HG03025 (cell line): ENCODE data around the gene RBFOX2.
"Not testable (repeated sequence)": the region's sequence is repeated elsewhere in the genome, so short reads cannot be mapped to it uniquely, and the experiment has no call there.

Experiments
- ATAC-seq: cut with Tn5 transposase; IDR thresholded peaks from one replicate; pipeline ENCODE4 v1.9.1; 2021; ENCODE audit warnings: mild to moderate bottlenecking, moderate library complexity; ENCODE audit not compliant: unreplicated experiment, low FRiP score

Gene RBFOX2

DNA sequence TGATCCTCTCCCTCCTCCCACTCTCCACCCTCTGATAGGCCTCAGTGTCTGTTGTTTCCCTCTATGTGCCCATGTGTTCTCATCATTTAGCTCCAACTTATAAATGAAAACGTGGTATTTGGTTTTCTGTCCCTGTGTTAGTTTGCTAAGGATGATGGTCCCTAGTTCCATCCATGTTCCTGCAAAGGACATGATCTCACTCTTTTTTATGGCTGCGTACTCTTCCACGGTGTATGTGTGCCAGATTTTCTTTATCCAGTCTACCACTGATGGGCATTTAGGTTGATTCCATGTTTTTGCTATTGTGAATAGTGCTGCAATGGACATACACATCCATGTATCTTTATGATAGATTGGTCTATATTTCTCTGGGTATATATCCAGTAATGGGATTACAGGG lies 15.9 kb upstream of the RBFOX2 start:
- not testable (repeated sequence) for ATAC-seq

DNA sequence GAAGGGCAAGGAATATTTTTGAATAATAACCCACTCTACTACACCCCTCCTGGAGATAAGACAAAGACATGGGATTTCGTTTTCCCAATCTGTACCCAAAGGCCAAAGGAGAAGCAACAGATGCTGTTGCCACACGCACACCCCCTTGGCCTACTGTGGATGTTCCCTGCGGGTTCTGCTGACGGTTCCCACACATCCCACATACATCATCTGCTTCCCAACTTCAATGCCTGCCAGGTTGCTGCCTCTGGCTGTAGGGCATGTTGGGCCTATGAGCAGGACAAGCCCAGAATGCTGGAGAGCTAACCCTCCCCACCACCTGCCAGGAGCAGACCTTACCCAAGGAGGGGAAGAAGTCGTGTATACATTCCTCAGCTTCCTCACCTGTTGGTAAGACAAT lies 13.6 kb upstream of the RBFOX2 start:
- ATAC-seq: no peak

DNA sequence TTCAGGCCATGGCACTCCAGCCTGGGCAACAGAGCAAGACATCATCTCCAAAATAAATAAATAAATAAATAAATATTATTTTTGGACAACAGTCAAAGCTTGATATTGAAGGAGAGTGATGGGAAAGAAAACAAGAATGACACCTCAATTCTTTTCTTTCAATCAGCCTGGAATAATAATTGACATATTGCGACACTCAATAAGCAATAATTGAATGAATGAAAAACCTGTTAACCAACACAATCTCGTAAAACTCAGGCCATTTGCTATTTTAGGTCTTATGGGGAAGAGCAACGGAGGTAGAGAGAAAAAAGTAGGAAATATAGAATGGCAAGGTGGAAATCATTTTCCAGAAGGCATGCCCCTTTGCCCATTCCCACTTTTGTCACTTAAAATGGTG lies 10.5 kb upstream of the RBFOX2 start:
- ATAC-seq: no peak

DNA sequence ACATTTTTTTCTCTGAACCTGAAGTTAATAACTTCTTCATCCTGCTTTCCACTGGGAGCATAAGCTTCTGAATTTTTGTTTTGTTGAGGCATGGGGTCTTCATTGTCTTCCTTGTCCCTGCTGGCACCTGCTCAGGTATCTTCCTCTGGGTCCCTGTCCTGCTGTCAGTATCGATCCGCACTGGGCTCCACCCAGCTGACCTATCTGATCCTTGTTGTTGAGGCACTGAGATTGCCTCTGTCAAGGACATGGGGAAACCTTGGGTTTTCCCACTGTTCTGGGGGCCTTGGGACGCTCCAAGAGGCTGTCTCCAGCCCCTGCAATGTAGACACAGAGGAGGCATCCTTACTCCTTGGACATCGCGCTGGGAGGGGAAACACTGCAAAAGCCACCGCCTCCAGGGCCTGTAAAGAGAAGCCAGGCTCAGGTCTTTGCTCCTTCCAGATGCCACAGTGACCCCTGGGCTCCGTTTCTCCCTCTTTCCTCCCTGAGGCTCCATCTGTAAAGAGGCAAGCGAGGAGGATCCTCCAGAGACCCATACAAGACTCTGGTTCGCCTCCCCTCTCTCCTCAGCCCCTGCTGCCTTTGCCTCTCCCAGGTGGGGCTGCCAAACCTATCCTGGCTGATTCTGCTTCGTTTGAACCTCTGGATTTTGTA lies 8.6 kb upstream of the RBFOX2 start:
- no peak for ATAC-seq

DNA sequence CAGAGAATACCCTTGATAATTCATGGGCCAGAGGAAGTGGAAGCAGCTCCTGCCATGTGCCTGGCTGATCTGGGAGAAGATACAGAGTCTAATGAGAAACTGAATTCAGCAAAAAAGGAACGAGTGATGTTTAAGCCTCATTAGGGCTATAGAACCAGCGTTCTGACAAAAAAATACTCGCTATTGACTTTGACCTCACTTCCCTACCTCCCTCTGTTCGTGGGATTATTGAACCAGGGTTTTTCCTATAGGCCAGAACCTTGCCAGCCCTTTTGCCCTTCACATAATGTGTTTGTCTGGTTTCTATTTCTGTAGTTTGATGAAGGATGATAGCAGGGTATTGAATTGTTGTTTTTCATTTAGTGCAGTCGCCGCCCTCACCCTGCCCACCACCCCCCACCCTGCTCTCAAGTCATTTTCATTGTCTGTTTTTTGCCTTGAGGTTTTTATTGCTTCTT lies 7.6 kb upstream of the RBFOX2 start:
- no peak for ATAC-seq

DNA sequence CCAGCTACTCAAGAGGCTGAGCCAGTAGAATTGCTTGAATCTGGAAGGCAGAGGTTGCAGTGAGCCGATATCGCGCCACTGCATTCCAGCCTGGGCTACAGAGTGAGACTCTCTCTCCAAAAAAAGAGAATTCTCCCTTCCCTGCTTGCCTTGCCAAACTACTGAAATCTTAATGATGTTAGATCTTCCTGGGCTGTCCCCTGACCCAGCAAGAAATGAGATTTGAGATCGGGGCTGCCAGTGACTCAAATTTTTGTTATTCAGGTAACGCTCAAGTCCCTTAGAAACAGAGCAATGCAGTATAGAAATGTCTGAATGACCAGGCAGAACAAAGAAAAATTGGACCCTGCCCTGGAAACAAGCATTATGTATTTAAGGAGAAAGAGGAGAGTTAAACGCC lies 4.0 kb upstream of the RBFOX2 start:
- ATAC-seq: no peak

DNA sequence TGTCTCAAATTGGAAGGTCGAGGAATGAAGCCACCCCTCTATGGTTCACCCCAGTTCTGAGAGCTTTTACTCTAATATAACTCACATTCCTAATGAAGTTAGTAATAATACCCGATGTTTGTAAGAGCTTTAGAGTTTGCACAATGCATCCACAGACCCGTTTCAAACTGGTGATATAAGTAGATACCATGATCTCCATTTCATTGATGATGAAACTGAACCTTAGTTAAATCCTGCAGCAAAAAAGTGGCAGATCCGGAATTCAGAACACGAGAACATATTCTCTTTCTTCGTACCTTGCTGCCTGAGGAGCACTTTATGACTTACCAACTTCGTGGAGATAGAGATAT lies 757 bp upstream of the RBFOX2 start:
- ATAC-seq: no peak

DNA sequence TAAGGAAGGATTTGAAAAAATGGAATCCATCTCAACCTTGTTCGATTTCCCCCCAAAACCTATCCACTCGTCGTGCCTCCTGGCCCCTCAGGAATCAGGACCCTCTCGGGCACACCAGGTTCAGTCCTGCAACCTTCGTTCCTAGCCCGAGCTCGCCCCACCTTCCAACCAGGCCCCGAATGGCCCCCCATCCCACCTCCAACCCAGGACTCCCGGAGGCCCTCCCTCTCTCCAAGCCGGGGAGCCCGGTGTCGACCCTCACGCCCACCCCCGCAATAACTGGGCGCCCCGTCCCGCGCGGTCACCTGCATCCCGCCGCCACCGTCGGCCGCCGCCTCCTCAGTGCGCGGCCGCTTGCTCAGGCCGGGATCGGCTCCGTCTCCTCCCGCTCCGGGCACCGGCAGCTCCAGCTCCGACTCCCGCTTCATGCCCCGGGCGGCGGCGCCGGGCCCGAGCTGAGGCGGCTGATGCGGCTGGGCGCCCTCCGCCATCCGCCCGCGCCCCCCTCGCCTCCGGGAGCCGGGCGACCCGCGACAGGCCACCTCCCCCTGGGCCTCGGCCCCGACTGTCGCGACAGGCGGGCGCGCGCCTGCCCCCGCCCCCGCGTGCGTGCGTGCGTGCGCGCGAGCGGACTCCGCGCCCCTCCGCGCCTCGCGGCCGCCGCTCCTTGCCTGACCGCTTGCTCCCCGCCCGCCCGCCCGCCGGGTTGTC lies 534 bp downstream of the RBFOX2 start:
- ATAC-seq: no peak

DNA sequence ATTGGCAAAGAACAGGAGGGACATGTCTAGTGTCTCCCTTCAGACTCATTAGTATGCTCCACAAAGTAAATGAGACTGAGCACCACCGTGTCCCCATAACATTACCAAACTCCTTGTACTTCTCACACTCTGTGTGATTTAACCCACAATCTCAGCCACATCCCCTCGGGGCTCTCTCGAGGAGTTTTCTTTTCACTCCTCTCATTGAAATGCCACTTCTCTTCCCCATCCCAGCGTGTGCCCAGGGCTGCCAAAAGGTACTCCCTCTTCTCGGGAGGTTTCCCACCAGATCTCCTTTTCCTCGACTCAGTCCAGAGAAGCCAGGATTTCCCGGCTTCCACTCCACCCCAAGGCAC lies 1.1 kb downstream of the RBFOX2 start:
- ATAC-seq: no peak

DNA sequence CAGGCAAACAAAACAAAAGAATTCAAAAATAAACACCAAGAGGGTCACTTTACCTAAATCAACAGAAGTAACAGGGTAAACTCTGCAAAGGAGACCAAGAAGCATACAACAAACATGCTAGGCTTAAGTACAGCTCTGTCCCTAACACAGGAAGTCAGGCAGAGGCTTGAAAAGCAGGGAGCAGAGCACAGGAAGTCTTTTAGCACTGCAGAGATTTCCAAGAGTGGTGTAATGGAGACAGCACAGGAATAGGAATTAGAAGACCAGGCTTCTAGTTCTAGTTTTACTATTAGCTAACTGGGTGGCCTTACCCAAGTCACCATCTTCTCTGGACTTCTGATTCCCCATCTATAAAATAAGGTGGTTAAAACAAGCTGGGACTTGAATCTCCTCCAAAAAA lies 1.9 kb downstream of the RBFOX2 start:
- no peak for ATAC-seq

DNA sequence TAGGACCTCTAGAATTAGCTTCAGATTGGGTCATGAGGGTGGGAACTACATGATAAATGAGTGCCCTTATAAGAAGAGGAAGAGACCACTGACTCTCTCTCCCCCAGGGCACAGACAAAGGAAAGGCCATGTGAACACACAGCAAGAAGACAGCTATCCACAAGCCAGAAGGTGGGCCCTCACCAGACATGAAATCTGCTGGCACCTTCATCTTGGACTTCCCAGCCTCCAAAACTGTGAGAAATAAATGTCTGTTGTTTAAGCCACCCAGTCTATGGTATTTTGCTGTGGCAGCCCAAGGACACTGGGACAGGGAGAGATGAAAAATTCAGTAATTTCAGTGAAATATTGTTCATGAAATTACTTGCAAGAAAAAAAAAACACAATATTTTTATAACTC lies 5.9 kb downstream of the RBFOX2 start:
- no peak for ATAC-seq

DNA sequence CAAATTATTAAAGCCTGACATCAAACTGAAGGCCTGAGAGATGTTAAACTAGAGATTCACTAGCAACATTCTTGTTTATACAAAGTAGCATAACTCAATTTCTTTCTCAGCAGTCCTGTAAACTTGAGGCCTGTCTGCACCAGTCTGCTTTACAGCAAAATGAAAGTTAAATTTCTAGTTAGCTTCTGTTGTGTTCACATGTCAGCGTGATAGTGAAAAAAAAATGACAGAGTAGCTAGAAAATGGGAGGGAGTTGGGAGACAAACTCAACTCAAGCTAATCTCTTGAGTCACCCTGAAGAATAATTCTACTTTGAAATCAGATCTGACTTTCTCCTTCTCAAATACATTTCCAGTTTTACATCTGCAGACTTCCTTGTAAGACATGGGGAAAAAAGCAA lies 6.5 kb downstream of the RBFOX2 start:
- ATAC-seq: no peak

DNA sequence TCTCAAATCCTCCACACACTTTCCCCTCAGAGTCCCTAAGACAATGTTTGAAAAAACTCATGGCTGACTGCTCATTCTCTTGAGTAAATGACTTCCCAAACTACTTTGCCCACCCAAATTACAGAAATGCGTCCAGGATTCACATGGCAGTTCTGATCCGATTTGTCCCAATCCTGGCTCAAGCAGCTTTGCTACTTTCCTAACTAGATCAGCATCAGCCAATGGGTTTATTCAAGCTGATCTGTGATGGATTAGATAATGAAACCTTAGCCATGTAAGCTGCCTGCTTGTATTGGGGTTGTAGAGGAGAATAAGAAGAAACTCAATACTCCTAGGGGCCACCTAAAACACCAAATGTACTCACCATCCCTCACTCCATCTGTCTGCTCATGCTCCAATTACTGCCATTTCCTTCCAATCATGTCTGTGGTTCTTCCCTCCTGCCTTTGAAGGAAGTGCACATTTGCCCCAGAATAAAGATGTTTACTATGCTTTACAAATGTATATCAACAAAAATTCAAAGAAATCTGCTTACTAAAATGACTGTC lies 6.9 kb downstream of the RBFOX2 start:
- ATAC-seq: no peak

DNA sequence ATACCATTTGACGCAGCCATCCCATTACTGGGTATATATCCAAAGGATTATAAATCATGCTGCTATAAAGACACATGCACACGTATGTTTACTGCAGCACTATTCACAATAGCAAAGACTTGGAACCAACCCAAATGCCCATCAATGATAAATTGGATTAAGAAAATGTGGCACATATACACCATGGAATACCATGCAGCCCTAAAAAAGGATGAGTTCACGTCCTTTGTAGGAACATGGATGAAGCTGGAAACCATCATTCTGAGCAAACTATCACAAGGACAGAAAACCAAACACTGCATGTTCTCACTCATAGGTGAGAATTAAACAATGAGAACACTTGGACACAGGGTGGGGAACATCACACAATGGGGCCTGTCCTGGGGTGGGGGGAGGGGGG lies 7.8 kb downstream of the RBFOX2 start:
- ATAC-seq: not testable (repeated sequence)

DNA sequence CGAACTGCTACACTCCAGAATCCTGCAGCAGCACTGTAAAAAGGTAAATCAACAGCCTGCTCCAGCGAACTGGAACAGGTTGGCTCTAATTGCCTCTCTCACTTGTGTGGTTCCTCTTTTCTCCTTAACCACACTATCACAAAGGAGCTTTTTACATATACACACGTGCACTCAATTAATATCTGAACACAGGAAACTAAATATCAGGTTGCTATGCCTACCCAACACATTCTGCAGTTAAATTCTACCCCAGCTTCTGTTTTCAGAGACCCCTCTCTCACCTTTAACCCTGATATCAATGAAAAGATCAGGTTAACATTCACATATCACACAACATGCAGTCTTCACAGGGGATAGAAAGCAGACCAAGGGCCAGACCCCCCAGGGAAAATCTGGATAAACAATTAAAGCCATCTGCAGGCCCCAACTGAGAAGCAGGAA lies 11.0 kb downstream of the RBFOX2 start:
- ATAC-seq: no peak

DNA sequence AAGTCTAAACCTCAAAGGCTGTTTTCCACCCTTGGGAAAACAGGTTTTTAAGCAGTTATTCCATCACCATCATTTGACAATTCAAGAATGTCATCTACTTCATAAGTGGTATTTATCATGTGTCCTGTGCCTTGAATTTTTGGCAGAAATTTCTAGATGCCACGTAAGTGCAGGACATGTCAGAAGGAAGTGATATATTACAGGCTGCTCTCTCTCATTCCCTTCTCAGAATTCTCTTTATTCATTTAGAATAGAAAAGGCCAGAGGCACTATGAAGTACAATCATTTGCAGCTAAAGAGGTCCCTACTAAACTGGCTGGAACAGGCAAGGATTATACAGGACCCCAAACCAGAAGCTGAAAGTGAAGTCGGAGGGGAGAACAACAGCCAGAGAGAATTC lies 11.9 kb downstream of the RBFOX2 start:
- ATAC-seq: no peak

DNA sequence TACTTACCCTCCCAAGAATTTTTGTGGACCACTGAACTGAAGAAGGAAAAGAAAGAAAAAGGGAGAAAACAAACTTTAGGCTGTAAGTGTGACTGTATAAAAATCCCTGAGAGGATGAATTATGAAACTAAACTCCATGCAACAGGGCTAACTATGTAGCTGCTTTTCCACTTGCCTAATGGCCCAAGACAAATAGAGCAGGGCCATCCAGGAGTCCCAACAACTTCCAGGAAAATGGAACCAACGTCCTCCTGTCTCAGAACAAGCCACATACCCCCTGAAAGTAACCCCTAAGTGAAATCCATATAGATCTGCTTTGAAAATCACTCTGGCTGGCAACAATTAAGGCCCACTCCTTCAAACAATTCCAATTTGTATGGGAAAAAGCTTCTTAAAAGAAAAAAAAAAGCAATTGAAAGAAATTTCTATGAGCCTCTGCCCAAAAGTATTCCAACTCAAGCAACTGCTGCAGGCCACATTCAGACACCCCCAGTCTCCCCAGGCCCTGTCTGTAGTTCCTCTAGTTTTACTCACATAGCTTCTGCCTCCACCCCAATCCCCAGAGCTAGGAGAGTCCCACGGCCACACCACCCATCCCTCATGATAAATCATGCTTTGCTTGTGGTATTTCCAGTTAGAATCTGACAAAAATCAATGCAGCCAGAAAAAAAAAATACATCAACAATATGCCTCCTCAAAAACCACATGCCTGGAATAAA lies 12.7 kb downstream of the RBFOX2 start:
- ATAC-seq: no peak

DNA sequence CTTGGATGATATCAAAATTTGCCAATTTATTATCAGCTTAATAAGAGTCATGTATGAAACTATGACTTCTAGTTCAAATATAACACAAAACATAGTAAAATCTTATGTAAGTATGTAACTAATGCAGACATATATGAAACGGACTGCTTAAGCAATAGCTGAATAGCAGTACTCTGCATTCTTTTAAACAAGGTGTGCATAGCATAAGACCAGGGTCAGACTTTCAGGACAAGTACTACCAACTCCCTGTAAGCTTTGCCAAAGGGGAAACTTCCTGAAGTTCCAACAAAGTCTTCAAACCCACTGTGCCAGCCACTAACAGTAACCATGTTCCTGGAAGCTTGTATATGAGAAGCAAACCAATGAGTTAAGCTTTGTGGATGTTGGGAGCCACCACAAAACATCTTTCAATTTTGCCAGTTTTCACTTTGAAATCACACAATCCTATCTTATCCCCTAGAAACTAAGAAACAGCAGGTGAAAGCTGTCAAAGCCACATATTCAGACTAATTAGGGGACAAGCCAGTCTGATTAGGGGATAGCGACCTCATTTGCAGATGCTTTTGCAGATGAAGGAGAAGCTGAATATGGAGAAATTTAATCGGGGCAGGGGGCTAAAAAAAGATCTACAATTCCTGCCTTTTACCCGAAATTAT lies 13.3 kb downstream of the RBFOX2 start:
- no peak for ATAC-seq

DNA sequence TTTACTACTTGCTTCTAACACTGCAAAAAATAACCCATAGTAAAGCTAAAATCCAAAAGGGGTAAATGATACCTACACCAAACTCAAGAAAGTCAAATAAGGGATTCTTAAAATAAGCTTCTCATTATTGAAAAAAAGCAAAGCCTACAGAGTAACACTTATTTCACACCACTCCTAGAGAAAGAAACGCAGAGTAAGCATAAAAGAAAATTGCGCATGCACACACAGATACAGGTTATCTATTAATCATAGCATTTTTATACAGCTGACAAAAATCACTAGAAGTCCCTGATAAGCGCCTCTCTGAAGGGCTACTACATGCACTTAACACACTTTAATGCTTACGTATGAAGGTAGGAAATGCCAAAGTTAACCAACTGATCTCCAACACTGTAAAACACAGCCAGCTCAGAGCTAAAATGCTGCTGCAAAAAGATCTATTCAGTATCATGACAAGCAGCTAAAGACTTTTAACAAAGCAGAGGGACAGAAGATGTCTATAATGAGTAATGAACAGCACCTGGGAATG lies 14.0 kb downstream of the RBFOX2 start:
- ATAC-seq: no peak

DNA sequence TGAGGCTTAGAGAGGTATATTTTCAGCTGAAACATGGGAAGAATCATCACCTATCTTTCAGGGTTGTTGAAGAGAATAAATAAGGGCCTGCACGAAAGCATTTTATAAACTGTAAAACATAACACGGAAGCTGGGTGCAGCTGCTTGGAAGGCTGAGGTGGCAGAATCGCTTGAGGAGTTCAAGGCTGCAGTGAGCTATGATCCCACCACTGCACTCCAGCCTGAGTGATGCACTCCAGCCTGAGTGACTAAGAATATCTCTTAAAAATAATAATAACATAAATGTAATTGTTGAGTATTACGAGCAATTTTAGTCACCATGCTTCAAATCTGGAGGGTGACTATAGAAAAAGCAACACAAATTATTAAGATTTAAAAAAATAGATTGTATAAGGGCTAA lies 16.3 kb downstream of the RBFOX2 start:
- no peak for ATAC-seq

DNA sequence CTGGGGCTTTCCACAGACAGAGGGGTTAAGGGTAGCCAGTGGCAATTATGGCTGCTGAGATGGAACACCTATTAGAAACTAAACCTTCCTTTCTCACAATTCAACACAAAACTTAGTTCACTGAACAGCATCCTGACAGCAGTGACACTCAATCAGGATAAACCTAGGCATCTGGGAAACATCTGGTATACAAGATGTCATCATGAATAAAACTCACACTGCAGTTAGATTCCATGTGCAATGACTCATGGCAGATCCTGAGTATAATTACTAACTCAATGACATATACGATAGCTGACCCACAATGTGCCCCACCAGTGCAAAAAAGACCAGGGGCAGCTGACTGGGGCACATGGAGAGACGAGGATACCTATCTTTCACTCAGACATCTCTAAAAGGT lies 17.7 kb downstream of the RBFOX2 start:
- no peak for ATAC-seq
